Measurements from ENCODE around the gene KAT2B. TPM values are rescaled to one million over a fixed set of nuclear protein-coding genes. Genes with fewer than 3 reads are reported as not detected.
A peak's percentile ranks its signal among the peaks of the same experiment; 100 is the strongest.

KAT2B gene
- total RNA-seq, 1 donor from 2014 or later, result 52.6 TPM

DNA sequence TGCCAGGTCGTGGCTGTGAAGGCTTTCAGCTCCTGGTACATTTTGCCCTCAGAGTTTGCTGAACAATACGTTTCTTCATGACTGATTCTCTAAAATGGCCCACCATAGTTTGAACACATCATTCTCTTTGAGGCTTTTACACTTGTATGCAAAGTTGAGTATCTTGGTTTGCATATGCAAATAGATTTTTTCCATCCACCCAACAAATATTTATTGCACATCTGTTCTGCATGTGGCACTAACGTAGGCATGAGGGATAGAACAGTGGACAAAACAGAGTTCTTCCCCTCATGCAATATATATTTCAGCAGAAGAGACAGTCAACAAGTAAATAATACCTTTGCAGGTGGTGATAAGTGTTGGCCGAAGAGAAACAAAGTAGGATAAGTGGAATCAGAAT, 55.2 kb downstream of the KAT2B start:
- ATAC-seq (no peak), DNase-seq (no peak)
- no peaks in the 10 kb centered on the region for H3K27me3 ChIP-seq
- H3K27ac ChIP-seq, result no peak overlapping the region
- H3K36me3 ChIP-seq, result peaks cover 6% of the 10 kb centered on the region
- TF ChIP-seq CTCF (IDR thresholded peaks at IDR 0.05), result no peak
- H3K9me3 ChIP-seq, result no peaks in the 10 kb centered on the region
- H3K4me1 ChIP-seq, result peaks cover 4% of the 10 kb centered on the region
- intact Hi-C loops (cut with DNase I), result no loop called here
- no peak overlapping the region for H3K4me3 ChIP-seq

DNA sequence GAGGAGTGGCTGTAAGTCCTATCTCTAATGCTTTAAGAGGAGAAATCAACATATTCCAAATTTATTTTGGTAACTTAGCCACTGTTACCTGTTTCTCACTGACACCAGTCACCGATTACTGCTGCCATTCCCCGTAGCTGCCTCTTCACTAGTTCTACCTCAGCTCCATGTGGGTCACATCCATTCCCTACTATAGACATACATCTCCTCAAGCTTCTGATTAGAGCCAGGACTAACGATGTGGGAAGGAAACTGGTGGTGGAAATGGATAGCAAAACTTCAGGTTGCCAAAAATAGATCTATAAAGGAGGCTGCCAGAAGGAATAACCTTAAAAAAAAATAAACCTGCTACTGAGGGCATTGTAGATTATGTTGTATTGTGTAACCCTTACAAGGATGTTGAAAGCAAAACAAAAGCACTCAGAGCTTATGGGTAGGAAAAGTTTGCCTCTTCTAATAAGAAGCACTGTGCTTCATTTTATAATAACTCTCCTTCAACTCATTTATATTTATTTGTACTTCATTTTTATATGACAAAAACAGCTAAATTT, 56.0 kb downstream of the KAT2B start:
- no peaks in the 10 kb centered on the region for H3K27me3 ChIP-seq
- no peak for ATAC-seq
- H3K4me3 ChIP-seq, result no peak overlapping the region
- intact Hi-C loops (cut with DNase I), result no loop called here
- TF ChIP-seq CTCF (IDR thresholded peaks at IDR 0.05), result no peak
- H3K9me3 ChIP-seq, result no peaks in the 10 kb centered on the region
- peaks cover 6% of the 10 kb centered on the region for H3K36me3 ChIP-seq
- no peak overlapping the region for H3K27ac ChIP-seq
- peaks cover 4% of the 10 kb centered on the region for H3K4me1 ChIP-seq
- DNase-seq, result no peak

- no peak overlapping the region for H3K27ac ChIP-seq
- ATAC-seq (no peak), DNase-seq (no peak)
- H3K27me3 ChIP-seq, result no peaks in the 10 kb centered on the region
- no peaks in the 10 kb centered on the region for H3K9me3 ChIP-seq
- intact Hi-C loops (cut with DNase I), result no loop called here
- H3K4me3 ChIP-seq, result no peak overlapping the region
- peaks cover 6% of the 10 kb centered on the region for H3K36me3 ChIP-seq
- peaks cover 4% of the 10 kb centered on the region for H3K4me1 ChIP-seq
- no peak for TF ChIP-seq CTCF (IDR thresholded peaks at IDR 0.05)
Measured at GRCh38 chr3:20097015-20097414, 56.8 kb downstream of the KAT2B start.

- peaks cover 4% of the 10 kb centered on the region for H3K4me1 ChIP-seq
- no peaks in the 10 kb centered on the region for H3K27me3 ChIP-seq
- TF ChIP-seq CTCF (IDR thresholded peaks at IDR 0.05), result no peak
- peak; percentile 23 for ATAC-seq
- no peak overlapping the region for H3K4me3 ChIP-seq
- intact Hi-C loops (cut with DNase I), result no loop called here
- peaks cover 6% of the 10 kb centered on the region for H3K36me3 ChIP-seq
- no peak for DNase-seq
- H3K27ac ChIP-seq, result no peak overlapping the region
- H3K9me3 ChIP-seq, result no peaks in the 10 kb centered on the region
Measured at GRCh38 chr3:20099060-20099459, 58.8 kb downstream of the KAT2B start.

DNA sequence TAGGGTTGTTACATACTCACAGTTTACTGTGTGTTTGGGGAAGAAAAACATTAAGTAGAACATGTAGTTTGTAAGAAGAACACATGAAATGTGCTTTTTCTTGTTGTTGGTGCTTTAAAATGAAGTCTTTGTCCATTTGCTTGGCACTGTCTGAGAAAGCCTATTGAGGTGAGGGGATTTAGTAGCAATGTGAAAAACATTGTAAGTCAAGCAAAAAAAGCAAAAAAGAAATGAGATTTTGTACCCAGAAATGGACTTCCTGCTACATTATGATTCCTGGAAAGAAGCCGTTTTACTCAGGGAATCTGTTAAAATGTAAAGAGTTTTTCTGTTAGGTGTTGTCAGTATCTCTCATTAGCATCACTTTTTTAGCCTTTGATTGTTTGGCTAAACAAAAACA, 59.9 kb downstream of the KAT2B start:
- ATAC-seq, result no peak
- DNase-seq, result no peak
- H3K27ac ChIP-seq, result no peak overlapping the region

More for the DNA sequence above, 59.9 kb downstream of the KAT2B start:
- intact Hi-C loops (cut with DNase I), result no loop called here
- no peak for TF ChIP-seq CTCF (IDR thresholded peaks at IDR 0.05)
- Histone ChIP-seq H3K4me1 (peaks cover 4% of the 10 kb centered on the region), H3K27me3 (no peaks in the 10 kb centered on the region), H3K36me3 (peaks cover 4% of the 10 kb centered on the region), H3K9me3 (no peaks in the 10 kb centered on the region), H3K4me3 (no peak overlapping the region)
